B cell (primary cell): Measurements from ENCODE around the gene RTN4RL2. TPM values are rescaled to one million over a fixed set of nuclear protein-coding genes. Genes with fewer than 3 reads are reported as not detected.

ENCODE experiments used
- ATAC-seq: fragments of 200-7000 bp; cut with Tn5 transposase; one replicate; pipeline ENCODE4 v1.10.0; 2021; ENCODE audit warnings: low read depth, mild to moderate bottlenecking, moderate number of reproducible peaks, moderate library complexity
- CTCF ChIA-PET: fragments of 350-600 bp; sonication (Branson Sonifier 250); formaldehyde crosslinking; loops from one replicate; lab custom pipeline; 2021; ENCODE audit warnings: antibody characterized with exemption, inconsistent platforms; lab: Charles Lee
- POLR2A ChIA-PET: fragments of 350-600 bp; sonication (Branson Sonifier 250); formaldehyde crosslinking; loops from one replicate; lab custom pipeline; 2021; ENCODE audit warnings: antibody characterized with exemption; lab: Charles Lee
- DNase-seq: peaks from one replicate; pipeline ENCODE4 v3.0.0; 2013
- H2AFZ ChIP-seq: 2 replicates; pipeline ENCODE4 v1.6.1; 2012; ENCODE audit warnings: mild to moderate bottlenecking, low read depth, low read length; ENCODE audit not compliant: insufficient read depth, poor library complexity, severe bottlenecking
- H3K27ac ChIP-seq, 2 donors: 1 replicate in 1 of 2; 2 replicates in 1 of 2; pipeline ENCODE4 v1.5.1; 2012 to 2013; ENCODE audit warnings: low read length in 2 of 2, mild to moderate bottlenecking in 2 of 2, moderate library complexity in 1 of 2
- H3K27me3 ChIP-seq, 4 experiments: fragments of 200-600 bp in 1 of 4; sonication (generic) in 1 of 4; replicated peaks in 1 of 4; 1 replicate in 2 of 4; 2 replicates in 2 of 4; pipeline versions ENCODE4 v1.6.1 to v1.7.0; 2013 to 2016; ENCODE audit warnings: low read length in 3 of 4, mild to moderate bottlenecking in 2 of 4, mixed read lengths in 1 of 4, moderate library complexity in 1 of 4; ENCODE audit not compliant: insufficient read depth in 4 of 4, control insufficient read depth in 3 of 4; ENCODE audit errors: control extremely low read depth in 1 of 4
- H3K36me3 ChIP-seq, 2 experiments: replicated peaks in 1 of 2; 1 replicate in 1 of 2; 2 replicates in 1 of 2; pipeline versions ENCODE4 v1.6.1 to v1.7.1; 2013; ENCODE audit warnings: low read length in 1 of 2; ENCODE audit not compliant: insufficient read depth in 2 of 2, control insufficient read depth in 1 of 2; ENCODE audit errors: control extremely low read depth in 1 of 2, extremely low read depth in 1 of 2
- H3K4me1 ChIP-seq, 2 donors: fragments of 200-600 bp in 1 of 2; sonication (generic) in 1 of 2; 1 replicate in 1 of 2; 2 replicates in 1 of 2; pipeline versions ENCODE4 v1.5.1 to v1.6.1; 2013 to 2017; ENCODE audit warnings: low read length in 2 of 2; ENCODE audit not compliant: control insufficient read depth in 2 of 2, insufficient read depth in 2 of 2
- H3K4me2 ChIP-seq: replicated peaks from 2 replicates; pipeline ENCODE3; 2012; ENCODE audit warnings: mild to moderate bottlenecking, low read depth, low read length; ENCODE audit not compliant: poor library complexity, severe bottlenecking
- H3K4me3 ChIP-seq, 5 experiments: fragments of 200-600 bp in 1 of 5; sonication (generic) in 1 of 5; 1 replicate in 3 of 5; 2 replicates in 2 of 5; pipeline versions ENCODE4 v1.5.1 to v1.7.0; 2011 to 2016; ENCODE audit warnings: low read length in 4 of 5, mild to moderate bottlenecking in 4 of 5, low read depth in 2 of 5, control low read depth in 1 of 5, moderate library complexity in 1 of 5; ENCODE audit not compliant: insufficient read depth in 1 of 5; ENCODE audit errors: control extremely low read depth in 1 of 5, extremely low read depth in 1 of 5
- H3K79me2 ChIP-seq: fragments of 200-600 bp; sonication (generic); one replicate; pipeline ENCODE4 v1.6.0; 2016; ENCODE audit warnings: low read length; ENCODE audit not compliant: control insufficient read depth, insufficient read depth
- H3K9ac ChIP-seq: fragments of 200-600 bp; sonication (generic); 2 replicates; pipeline ENCODE4 v1.6.1; 2017; ENCODE audit warnings: mild to moderate bottlenecking, low read length, moderate library complexity
- H3K9me3 ChIP-seq, 3 donors: one replicate each; pipeline versions ENCODE4 v1.6.1 to v1.7.1; 2013; ENCODE audit warnings: low read length in 2 of 3; ENCODE audit not compliant: control insufficient read depth in 2 of 3, insufficient read depth in 1 of 3; ENCODE audit errors: control extremely low read depth in 1 of 3
- H4K20me1 ChIP-seq: 2 replicates; pipeline ENCODE4 v1.6.0; 2012; ENCODE audit warnings: mild to moderate bottlenecking, low read length; ENCODE audit not compliant: insufficient read depth, control insufficient read depth, poor library complexity, severe bottlenecking
- H3K27ac Mint-ChIP-seq: one replicate; pipeline ENCODE4 v1.8.0; 2021; ENCODE audit warnings: mixed read lengths
- H3K27me3 Mint-ChIP-seq: one replicate; pipeline ENCODE4 v1.8.0; 2021; ENCODE audit warnings: mixed read lengths
- H3K4me1 Mint-ChIP-seq: one replicate; pipeline ENCODE4 v1.8.0; 2021; ENCODE audit warnings: mixed read lengths
- H3K4me3 Mint-ChIP-seq: one replicate; pipeline ENCODE4 v1.8.0; 2021; ENCODE audit warnings: mixed read lengths
- H3K9me3 Mint-ChIP-seq: one replicate; pipeline ENCODE4 v1.8.0; 2022; ENCODE audit warnings: mixed read lengths; ENCODE audit not compliant: insufficient read depth
- CTCF ChIP-seq: fragments of 200-600 bp; IDR thresholded peaks from one replicate; pipeline ENCODE4 v1.8.0; 2022; ENCODE audit warnings: antibody characterized with exemption, mild to moderate bottlenecking
- EZH2 ChIP-seq: IDR thresholded peaks from 2 replicates; pipeline ENCODE4 v1.6.1; 2012; ENCODE audit warnings: borderline replicate concordance, low read depth, mild to moderate bottlenecking, moderate library complexity, low read length; ENCODE audit not compliant: insufficient read depth, poor library complexity, severe bottlenecking
- WGBS: methylation state at CpG from one replicate; pipeline ENCODE4 v1.1.5; 2013; ENCODE audit warnings: missing lambda C conversion rate; ENCODE audit not compliant: insufficient coverage; 5-methylcytosine and 5-hydroxymethylcytosine counted together
- intact Hi-C: fragments of 100-400 bp; cut with micrococcal nuclease; formaldehyde crosslinking; loops from one replicate; pipeline ENCODE4 v1.10.0; 2022
- polyA minus RNA-seq: library from RNA; depleted of rRNA, polyadenylated mRNA; stranded (reverse); fragments of >200 nt; gene quantifications from 2 replicates; pipeline ENCODE4 v1.2.3, GENCODE V29; 2012
- polyA plus RNA-seq: library from polyadenylated mRNA; depleted of rRNA; stranded (reverse); fragments of >200 nt; gene quantifications from 2 replicates; pipeline ENCODE4 v1.2.3, GENCODE V29; 2012
- total RNA-seq, 2 donors: library from RNA; stranded (reverse); fragments of 120-200 nt in 1 of 2; gene quantifications; 1 replicate in 1 of 2; 2 replicates in 1 of 2; pipeline versions ENCODE4 v1.2.3 to v1.2.4, GENCODE V29; 2013 to 2022

Gene RTN4RL2
- total RNA-seq = 0.12 and 0.27 TPM in 2 replicates
- total RNA-seq (2013) = 0.12 TPM
- polyA plus RNA-seq = 0.10 and 0.13 TPM in 2 replicates
- 0.14 TPM in 1 of 2 replicates, not detected in the other for polyA minus RNA-seq

GRCh38 chr11:57460022-57460757, at the start of gene RTN4RL2:
Gene RTN4RL2, plus strand, starts transcription at chr11:57460528. Its CDS starts 338 bp downstream, at chr11:57460866.
- peaks cover 29% of the 10 kb centered on the region for H3K4me1 Mint-ChIP-seq
- H3K4me1 ChIP-seq = peaks cover 37 to 41% of the 10 kb centered on the region in 2 donors
- ATAC-seq (peak; percentile 42), DNase-seq (peak; percentile 60)
- H3K27me3 Mint-ChIP-seq = peaks cover 38% of the 10 kb centered on the region
- H3K79me2 ChIP-seq = no peaks in the 10 kb centered on the region
- peak within 1 kb of the TSS; percentile 62 for H3K9ac ChIP-seq
- H3K27ac ChIP-seq = no peak within 1 kb of the TSS
- TF ChIP-seq CTCF (no peak), EZH2 (no peak)
- intact Hi-C loops = no loop called here
- peaks cover 12% of the 10 kb centered on the region for H4K20me1 ChIP-seq
- H3K27ac Mint-ChIP-seq = peak within 1 kb of the TSS; percentile 23
- ChIA-PET POLR2A (interaction anchor here (0.6 to 0.7 kb wide), 2 partner anchors 68 to 69 kb away, joined by 4 to 6 read pairs; no protein-coding TSS in a partner anchor), CTCF (interaction anchor here (0.6 to 9.6 kb wide), 15 partner anchors 14 to 384 kb away, joined by 3 to 348 read pairs (median 9); partner anchors contain the start of genes SSRP1 and TIMM10)
- H3K27me3 ChIP-seq = peaks cover 0 to 51% (median 28%) of the 10 kb centered on the region in 4 experiments
- peak within 1 kb of the TSS in 4 of 5 experiments; percentile 12 to 63 (median 46) for H3K4me3 ChIP-seq
- H3K36me3 ChIP-seq = no peaks in the 10 kb centered on the region
- under 1% methylated on average over 46 of the region's 66 CpGs for WGBS
- H3K9me3 Mint-ChIP-seq = no peaks in the 10 kb centered on the region
- H3K4me3 Mint-ChIP-seq = peak within 1 kb of the TSS; percentile 78
- H2AFZ ChIP-seq = peak within 1 kb of the TSS; percentile 75
- H3K9me3 ChIP-seq = peaks cover 0 to 16% (median 0%) of the 10 kb centered on the region in 3 donors
- peak within 1 kb of the TSS; percentile 95 for H3K4me2 ChIP-seq

- Mint-ChIP-seq H3K4me1 (no peaks in the 10 kb centered on the region), H3K9me3 (no peaks in the 10 kb centered on the region), H3K4me3 (no peak overlapping the region), H3K27me3 (no peaks in the 10 kb centered on the region), H3K27ac (no peak overlapping the region)
- CTCF ChIA-PET = no interaction called here
- DNase-seq (no peak), ATAC-seq (no peak)
- H4K20me1 ChIP-seq = no peaks in the 10 kb centered on the region
- H3K4me2 ChIP-seq = no peak overlapping the region
- 95% methylated on average over 4 of the region's 4 CpGs for WGBS
- H3K36me3 ChIP-seq = peaks cover 0 to 25% of the 10 kb centered on the region in 2 experiments
- H3K79me2 ChIP-seq = peaks cover 4% of the 10 kb centered on the region
- no peaks in the 10 kb centered on the region for H3K9me3 ChIP-seq
- POLR2A ChIA-PET = no interaction called here
- no peaks in the 10 kb centered on the region for H3K4me1 ChIP-seq
- intact Hi-C loops = no loop called here
- H3K27ac ChIP-seq = no peak overlapping the region
- no peak overlapping the region for H3K4me3 ChIP-seq
- no peak overlapping the region for H3K9ac ChIP-seq
- H2AFZ ChIP-seq = no peak overlapping the region
- no peaks in the 10 kb centered on the region for H3K27me3 ChIP-seq
- no peak for TF ChIP-seq EZH2
- TF ChIP-seq CTCF = no peak
Observed at GRCh38 chr11:57413681-57414080, 46.6 kb upstream of the RTN4RL2 start.
